HG02981 (cell line): ENCODE results near the gene UFSP1.
A peak's percentile ranks its signal among the peaks of the same experiment; 100 is the strongest.

ENCODE experiments used
- ATAC-seq: cut with Tn5 transposase; IDR thresholded peaks from one replicate; pipeline ENCODE4 v1.9.1; 2021; ENCODE audit warnings: mild to moderate bottlenecking, moderate library complexity; ENCODE audit not compliant: unreplicated experiment

Gene UFSP1

DNA sequence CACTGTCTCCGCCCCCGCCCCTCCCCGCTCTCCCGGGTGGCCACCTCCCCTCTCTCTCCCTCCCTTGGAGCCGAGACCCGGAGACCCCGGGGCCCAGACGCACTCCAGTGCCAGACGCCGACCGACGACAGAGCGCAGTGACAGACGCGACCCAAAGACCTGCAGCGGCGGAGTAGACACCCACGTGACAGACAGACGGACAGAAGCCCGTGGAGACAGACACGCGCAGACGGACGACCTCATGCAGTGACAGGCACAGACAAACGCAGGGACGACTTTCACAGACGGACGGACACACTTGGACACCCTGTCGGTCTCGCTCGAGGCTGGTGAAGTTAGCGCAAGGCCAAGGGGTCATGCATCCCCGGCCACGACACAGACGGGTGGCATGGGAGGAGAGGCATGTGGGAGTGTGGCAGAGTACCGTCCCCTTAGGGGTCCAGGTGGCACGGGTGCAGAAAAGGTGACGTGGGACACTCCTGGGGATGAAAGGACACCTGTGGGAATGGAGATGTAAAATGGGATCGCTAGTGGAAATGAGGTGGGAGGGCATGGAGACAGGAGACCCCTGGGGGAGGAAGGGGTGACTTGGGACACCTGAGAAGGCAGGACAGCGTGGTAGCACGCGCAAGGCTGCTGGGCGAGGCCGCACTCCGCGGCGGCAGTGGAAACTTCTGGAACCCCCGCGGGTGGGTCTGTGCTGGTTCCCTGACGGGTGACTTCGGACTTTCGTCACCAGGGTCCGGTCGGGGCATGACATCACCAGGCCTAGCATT lies 6.6 kb upstream of the UFSP1 start:
- no peak for ATAC-seq

DNA sequence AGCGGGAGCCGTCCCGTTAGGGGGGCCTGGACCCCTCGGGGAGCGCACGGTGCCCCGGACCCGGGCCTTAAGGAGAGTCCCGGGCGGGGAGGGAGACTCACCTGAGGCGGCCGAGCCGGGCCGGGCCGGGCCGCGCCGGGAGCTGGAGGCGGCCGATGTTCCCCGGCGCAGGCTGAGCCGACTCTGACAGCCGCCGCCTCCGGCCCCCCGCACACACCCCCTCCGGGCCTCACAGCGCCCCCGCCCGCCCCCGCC lies 6.1 kb upstream of the UFSP1 start, which contains the start of gene ACHE:
ACHE (minus strand) TSS at position 188 of the 255 bp plus-strand sequence. CDS start 1,656 bp downstream, outside the sequence.
- ATAC-seq, result no peak

DNA sequence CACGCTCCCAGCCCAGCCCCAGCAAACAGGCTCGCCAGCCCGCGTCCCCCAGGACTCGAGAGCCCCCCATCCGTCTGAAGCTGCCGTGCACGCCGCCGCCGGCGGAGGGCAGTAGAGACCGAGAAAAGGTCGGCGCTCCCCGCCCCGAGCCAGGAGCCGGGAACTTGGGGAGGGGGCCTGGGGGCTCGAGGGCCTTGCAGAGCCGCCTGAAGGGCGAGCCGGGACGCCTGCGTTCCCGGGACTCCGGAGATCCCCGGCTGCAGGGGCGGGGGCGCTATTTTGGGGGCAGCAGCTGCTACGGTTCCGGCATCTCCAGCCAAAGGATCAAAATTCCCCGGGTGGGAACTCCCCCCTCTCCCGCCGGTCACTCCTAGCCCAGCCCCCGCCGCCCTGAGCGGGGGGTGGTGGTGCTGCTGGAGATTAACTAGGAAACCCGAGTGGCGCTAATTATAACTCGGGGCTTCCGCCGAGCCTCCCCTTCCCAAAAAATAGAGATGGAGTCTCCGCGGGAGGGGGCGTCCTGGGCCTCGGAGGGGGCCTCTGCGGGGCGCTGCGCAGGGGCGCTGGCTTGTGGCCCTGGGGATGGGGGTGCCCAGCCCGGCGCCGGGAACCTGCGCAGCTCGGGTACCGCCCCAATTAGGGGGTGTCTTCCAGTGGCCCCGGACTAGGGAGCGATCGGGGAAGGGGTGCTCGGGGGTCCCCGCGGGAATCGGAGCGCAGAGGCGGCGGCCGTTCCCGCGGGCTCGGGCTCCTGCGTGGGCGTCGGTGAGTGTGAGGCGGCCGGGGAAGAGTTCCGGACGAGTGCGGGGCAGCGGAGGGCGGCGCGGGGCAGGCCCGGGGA lies 5.6 kb upstream of the UFSP1 start:
- ATAC-seq, result no peak

DNA sequence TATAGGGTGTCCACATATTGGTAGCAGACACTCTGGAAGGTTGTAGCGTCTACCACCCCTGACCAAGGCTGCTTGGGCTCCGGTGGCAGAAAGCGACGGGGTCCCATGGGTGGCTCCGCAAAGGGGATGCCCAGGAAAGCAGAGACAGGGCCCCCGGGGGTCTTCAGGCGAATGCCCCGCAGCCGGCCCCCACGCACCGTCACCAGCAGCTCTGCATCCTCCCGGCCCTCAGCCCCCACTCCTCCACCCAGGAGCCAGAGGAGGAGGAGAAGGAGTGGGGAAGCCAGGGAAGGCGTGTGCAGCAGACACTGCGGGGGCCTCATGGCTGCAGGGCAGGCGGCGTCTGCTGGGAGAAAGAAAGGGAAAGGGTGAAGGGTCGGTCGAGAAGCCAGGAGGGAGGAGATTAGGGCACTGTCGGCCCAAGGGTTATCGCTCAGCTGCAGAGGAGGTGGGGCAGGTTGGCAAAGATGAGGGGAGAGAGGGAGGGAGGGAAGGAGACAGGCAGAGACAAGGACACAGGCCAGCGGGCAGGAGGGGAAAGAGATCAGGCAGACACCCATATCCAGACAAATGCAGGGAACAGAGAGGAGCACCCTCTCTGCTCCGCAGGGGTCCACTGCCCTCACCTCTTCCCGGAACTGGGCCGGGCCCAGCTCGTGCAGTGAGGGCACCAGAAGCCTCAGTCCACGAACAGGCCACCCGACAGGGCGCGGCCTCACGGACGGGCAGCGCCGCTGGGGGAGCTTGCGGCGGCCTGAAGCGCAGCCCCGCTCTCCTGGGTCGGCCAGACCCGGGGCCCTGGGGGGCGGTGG lies 4.6 kb upstream of the UFSP1 start:
- no peak for ATAC-seq

DNA sequence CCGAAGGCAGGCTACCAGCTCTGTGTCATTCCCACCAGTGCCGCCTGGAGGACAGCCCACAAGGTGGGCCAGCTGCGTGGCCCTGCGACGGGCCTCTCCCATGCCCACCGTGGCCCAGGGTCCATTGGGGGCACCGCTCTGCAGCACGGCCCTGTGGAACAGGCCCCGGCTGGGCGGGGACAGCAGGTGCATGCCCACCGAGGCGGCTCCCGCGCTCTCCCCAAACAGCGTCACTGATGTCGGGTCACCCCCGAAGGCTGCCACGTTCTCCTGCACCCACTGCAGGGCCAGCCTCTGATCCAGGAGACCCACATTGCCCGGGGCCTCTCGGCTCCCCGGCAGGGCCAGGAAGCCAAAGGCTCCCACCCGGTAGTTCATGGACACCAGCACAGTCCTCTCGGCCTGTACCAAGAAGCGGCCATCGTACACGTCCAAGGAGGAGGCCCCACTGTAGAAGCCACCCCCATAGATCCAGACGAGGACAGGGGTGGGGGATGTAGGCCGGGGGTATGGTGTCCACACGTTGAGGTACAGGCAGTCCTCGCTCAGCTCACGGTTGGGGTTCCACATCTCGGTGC lies 3.9 kb upstream of the UFSP1 start:
- no peak for ATAC-seq

DNA sequence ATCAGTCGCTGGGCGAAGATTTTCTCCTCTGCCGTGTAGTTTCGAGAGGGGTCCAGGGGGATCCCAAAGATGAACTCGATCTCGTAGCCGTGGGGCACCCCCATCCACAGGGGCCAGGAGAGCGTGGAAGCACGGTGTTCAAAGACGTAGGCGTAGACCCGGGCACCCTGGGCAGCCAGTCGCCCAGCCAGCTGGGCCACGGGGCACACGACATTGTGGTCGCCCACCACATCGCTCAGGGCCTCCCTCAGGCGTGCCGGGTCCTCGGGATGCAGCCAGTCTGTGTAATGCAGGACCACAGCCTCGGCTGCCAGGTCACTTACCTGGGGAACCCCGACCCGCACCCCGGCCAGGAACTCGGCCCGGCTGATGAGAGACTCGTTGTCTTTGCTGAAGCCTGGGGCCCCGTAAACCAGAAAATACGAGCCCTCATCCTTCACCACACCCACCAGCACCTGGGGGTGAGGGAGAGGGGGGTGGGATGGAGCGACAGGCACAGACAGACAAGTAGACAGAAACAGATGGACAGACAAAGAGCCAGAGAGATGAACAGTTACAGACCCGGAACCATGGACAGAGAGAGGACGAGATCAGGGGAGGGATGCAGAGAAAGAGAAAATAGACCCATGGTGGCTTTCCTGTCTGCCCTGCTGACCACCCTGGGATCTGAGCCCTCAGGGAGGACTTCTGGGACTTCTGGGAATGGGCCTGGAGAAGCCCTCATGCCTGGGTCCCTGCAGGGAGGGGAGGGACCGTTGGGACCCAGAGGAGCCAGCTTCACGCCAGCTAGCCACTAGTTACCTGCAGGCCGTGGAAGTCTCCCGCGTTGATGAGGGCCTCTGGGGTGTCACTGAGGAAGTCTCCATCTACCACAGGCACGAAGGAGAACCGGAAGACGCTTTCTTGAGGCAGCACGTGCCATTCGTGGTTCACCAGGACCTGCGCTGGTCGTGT lies 3.1 kb upstream of the UFSP1 start:
- ATAC-seq, result no peak

DNA sequence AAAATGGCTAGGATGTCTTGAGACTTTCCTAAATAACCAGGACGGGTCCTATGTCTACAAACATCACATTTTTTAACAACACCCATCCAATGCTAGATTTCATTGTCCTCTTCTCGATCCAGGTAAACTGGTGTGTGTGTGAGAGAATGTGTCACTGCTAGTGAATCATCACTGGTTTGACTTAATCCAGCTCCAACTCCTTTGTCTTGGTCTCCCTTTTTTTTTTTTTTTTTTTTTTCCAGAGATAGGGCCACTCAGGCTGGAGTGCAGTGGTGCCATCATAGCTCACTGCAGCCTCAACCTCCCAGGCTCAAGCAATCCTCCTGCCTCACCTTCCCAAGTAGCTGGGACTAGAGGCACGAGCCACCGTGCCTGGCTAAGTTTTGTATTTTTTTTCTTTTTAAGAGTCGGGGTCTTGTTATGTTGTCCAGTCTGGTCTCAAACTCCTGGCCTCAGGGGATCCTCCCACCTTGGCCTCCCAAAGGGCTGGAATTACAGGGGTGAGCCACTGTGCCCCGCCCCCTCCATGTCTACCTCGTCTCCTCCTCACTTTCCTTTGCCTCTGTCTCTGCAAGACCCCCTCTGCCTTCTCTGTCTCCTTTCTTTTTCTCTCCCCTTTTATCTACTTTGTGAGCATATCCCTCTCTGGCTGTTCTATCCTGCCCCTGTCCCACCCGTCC lies 2.2 kb upstream of the UFSP1 start:
- no peak for ATAC-seq

DNA sequence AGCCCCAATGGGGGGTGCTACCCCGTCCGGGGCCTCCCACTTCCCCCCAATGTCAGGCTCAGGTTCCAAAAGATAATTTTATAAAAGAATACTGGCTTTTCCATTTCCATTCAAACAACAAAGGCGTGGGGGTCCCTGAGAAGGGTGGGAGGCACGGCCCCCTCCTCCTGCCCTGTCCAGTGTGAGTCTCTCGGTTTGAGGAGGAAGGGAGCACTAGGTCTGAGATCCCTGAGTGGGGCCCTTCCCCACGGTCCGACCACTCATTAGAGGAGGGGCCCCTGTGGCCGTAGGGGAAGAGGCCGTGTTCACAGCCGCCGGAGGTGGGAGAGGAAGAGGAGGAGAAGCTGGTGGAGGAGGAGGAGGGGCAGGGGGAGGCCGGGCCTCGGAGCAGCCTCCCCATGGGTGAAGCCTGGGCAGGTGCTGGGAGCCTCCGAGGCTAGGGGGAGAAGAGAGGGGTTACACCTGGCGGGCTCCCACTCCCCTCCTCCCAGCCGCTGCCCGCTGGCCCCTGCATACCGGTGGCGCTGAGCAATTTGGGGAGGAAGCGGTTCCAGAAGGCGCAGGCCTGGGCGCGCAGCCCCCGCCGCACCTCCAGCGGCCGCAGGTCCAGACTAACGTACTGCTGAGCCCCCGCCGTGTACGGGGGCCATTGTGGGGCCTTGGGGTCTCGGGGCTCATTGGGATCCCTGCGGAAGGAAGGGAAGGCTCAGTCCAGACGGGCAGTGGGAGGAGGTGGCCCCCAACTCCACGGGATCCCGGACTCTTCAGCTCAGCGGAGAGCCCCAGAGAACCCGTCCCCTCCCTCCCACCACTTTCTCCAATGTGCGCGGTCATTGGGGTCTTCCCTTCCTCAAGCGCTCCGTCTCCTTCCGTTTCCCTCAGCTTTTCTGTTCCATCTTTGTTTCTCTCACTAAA lies 1.4 kb upstream of the UFSP1 start:
- no peak for ATAC-seq

DNA sequence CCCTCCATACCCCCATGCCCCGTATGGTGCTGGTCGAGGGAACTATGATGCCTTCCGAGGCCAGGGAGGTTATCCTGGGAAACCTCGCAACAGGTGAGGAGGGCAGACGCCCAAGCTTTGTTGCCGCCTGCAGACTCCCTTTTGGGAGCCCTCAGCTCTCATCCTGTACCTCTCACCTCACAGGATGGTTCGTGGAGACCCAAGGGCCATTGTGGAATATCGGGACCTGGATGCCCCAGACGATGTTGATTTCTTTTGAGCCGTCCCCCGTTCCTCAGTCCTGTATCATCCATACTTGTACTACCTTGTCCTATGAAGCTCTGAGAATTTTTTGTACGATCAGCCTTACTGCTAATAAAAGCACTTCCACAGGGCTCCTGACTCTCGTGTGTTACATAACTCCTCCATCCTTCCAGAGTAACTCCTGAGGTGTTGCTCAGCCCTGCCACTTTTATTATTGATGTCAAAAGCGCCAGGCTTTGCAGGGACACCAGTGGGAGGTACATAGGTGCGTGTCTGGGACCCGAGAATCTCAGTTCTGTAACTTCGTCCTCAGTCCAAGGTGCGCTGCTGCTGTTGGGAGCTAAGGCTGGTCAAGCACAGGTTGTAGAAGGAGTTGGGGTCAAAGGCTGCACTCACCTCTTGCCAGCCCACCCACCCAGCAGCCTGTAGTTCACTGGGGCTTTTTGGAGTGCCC lies 1.1 kb downstream of the UFSP1 start:
- ATAC-seq, result no peak

DNA sequence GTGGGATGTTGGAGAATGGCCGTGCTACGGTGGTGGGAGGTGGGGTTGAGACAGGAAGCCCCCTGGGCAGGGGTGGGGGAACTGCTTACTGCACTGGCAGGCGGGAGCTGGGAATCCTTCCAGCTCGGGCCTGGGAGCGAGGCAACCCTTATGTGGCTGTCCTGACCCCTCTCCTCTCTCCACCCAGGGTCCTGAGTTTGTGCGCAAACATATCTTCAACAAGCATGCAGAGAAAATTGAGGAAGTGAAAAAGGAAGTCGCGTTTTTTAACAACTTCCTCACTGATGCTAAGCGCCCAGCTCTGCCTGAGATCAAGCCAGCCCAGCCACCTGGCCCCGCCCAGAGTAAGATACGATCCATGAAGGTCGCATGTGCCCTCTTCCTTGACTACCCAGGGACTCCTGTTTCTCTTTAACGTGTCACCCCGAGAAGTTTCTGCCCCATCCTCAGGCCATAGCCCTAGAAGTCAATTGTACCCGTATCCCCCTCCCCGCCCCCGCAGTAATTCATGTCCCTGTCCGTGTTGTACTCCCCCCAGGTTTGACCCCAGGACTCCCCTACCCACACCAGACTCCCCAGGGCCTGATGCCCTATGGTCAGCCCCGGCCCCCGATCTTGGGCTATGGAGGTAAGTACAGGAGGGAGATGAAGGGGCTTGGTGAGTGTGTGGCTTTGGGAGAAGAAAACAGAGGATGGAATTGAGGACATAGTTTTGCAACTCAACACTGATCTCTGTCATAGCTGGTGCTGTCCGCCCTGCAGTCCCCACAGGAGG lies 1.8 kb downstream of the UFSP1 start:
- peak; percentile 40 for ATAC-seq

DNA sequence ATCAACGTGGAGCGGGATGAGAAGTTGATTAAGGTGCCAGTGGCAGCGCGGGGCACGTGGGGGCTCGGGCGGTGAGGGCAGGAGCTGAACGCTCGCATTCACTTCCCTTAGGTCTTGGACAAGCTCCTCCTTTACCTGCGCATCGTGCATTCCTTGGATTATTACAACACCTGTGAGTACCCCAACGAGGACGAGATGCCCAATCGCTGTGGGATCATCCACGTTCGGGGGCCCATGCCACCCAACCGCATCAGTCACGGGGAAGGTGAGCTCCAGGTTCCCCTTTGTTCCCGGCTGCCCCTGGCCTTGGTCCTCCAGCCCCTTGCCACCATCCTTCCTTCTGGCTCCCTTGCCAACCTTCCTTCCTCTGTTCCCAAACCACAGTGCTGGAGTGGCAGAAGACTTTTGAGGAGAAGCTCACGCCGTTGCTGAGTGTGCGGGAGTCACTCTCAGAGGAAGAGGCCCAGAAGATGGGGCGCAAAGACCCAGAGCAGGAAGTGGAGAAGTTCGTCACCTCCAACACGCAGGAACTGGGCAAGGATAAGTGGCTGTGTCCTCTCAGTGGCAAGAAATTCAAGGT lies 2.5 kb downstream of the UFSP1 start:
- no peak for ATAC-seq

DNA sequence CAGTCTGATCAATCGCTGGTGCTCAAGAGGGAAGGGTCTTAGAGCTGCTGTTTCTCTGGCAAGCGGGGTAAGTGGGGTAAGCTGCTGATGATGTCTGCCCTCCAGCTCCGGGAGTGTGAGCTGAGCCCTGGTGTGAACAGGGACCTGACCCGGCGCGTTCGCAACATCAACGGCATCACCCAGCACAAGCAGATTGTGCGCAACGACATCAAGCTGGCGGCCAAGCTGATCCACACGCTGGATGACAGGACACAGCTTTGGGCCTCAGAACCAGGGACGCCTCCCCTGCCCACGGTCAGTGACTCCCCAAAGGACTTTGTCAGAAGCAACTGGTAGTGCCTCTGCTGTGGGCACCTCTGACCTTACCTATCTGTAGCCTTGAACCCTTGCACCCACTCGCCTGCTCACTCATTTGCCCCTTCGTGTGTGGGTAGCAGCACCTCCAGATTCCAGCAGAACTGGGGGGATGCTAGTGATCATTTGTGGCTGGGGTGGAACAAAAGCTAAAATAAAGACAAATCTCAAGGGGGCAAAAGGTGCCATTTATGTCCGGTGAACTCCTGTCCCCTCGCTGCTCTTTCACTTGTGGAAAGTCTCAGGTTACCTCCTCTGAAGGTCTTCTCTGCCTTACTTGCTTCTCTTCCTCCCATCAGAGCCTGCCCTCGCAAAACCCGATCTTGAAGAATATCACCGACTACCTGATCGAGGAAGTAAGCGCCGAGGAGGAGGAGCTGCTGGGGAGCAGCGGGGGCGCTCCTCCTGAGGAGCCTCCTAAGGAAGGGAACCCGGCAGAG lies 3.2 kb downstream of the UFSP1 start:
- ATAC-seq, result no peak

DNA sequence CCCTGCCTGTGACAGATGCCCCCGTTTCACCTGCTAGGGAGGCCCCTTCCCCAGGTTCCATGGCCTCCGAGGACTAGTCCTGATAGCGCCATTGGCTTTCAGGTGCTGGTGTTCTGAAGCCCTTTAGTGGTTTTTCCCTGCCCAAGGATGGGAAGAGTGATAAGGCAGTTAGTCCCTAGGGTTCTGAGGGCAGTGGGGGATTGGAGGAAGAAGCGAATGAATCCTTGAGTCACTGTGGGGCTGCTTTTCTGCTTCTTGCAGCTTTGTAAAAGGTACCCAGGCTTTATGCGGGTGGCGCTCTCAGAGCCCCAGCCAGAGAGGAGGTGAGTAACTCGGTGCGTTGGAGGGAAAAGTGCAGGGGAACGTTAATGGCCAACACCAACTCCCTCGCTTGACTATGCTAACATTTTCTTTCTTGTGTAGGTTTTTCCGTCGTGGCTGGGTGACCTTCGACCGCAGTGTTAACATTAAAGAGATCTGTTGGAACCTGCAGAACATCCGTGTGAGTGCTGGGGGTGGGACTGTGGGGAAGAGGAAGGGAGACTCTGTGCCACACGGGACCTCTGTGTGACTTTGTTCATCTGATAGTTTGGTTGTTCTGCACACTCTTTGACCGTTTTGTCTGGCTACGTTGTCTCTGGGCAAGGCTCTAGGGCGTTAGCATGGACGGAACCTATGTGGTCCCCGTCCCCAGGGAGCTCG lies 3.9 kb downstream of the UFSP1 start:
- ATAC-seq, result no peak

DNA sequence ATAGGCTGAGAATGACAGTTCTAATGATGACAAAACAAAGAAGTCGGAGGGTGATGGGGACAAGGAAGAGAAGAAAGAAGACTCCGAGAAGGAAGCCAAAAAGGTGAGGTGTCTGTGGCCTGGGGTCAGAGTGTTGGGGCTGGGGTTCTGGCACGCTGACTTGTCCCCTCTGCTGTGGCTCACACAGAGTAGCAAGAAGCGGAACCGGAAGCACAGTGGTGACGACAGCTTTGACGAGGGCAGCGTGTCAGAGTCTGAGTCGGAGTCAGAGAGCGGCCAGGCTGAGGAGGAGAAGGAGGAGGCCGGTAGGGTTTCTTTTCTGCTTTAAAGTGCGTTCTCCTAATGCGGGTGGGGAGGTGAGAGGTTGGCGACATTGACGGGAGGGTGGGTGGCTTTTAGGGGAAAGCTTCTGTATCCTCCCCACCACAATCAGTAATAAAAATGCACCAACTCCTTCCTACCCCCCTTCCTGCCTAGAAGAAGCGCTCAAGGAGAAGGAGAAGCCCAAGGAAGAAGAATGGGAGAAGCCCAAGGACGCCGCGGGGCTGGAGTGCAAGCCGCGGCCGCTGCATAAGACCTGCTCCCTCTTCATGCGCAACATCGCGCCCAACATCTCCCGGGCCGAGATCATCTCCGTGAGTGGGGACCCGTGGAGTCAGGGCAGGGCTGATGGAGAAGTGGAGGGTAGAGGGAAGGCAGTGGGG lies 4.6 kb downstream of the UFSP1 start:
- no peak for ATAC-seq
